SU-DHL-6 (cell line): ENCODE data around the gene SRRT.

ENCODE experiments used
- EZH2phosphoT487 ChIP-seq: fragments of 200-600 bp; sonication (generic), shearing (Covaris generic); conservative IDR thresholded peaks from 2 replicates; pipeline ENCODE4 v1.6.1; 2018; ENCODE audit warnings: mild to moderate bottlenecking, antibody characterized with exemption, low read length, moderate library complexity, mixed read lengths
- TF ChIP-seq, protein P1 (sequence below): fragments of 200-600 bp; sonication (generic); IDR thresholded peaks from one replicate; pipeline ENCODE4 v1.5.1; 2017; ENCODE audit warnings: antibody characterized with exemption, mild to moderate bottlenecking, low read length, moderate library complexity; ENCODE audit not compliant: insufficient read depth, poor library complexity, severe bottlenecking

DNA sequence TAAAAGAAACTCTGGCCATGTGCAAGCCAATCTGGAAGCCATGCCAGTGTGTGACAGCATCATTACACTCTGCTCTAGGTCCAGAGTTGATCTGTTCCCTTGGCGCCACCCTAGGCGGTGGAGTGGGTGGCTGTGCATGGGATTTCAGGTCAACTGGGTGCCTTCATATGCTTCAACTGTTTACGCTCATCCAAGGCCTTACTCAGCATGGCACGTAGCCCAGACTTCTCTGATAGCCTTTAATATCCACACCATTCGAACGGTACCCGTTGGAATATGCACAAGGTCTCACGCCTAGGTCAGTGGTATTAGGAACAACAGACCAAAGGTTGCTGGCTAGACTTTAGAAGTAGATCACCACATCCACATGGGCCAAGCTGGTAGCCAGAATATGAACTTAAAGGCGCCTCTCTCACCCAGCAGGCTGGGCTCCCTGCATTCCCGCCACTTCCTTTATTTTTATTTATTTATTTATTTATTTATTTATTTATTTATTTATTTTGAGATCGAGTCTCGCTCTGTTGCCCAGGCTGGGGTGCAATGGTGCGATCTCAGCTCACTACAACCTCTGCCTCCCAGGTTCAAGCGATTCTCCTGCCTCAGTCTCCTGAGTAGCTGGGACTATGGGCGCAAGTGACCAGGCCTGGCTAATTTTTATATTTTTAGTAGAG lies 39.4 kb downstream of the SRRT start:
- TF ChIP-seq, protein P1, sequence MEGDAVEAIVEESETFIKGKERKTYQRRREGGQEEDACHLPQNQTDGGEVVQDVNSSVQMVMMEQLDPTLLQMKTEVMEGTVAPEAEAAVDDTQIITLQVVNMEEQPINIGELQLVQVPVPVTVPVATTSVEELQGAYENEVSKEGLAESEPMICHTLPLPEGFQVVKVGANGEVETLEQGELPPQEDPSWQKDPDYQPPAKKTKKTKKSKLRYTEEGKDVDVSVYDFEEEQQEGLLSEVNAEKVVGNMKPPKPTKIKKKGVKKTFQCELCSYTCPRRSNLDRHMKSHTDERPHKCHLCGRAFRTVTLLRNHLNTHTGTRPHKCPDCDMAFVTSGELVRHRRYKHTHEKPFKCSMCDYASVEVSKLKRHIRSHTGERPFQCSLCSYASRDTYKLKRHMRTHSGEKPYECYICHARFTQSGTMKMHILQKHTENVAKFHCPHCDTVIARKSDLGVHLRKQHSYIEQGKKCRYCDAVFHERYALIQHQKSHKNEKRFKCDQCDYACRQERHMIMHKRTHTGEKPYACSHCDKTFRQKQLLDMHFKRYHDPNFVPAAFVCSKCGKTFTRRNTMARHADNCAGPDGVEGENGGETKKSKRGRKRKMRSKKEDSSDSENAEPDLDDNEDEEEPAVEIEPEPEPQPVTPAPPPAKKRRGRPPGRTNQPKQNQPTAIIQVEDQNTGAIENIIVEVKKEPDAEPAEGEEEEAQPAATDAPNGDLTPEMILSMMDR = no peak
- no peak for TF ChIP-seq EZH2phosphoT487
